PC-3 (cell line): ENCODE results near the gene POLR3B.

Source experiments
- EZH2 ChIP-seq: fragments of 300-600 bp; sonication (generic); IDR thresholded peaks from one replicate; pipeline ENCODE4 v1.6.1; 2017; ENCODE audit warnings: antibody characterized with exemption, mild to moderate bottlenecking, low read length; ENCODE audit not compliant: unreplicated experiment
- TF ChIP-seq, protein P1 (sequence below): fragments of 300-600 bp; sonication (generic); conservative IDR thresholded peaks from 2 replicates; pipeline ENCODE4 v1.5.1; 2017; ENCODE audit warnings: antibody characterized with exemption, low read depth, mild to moderate bottlenecking, low read length

- TF ChIP-seq, protein P1, sequence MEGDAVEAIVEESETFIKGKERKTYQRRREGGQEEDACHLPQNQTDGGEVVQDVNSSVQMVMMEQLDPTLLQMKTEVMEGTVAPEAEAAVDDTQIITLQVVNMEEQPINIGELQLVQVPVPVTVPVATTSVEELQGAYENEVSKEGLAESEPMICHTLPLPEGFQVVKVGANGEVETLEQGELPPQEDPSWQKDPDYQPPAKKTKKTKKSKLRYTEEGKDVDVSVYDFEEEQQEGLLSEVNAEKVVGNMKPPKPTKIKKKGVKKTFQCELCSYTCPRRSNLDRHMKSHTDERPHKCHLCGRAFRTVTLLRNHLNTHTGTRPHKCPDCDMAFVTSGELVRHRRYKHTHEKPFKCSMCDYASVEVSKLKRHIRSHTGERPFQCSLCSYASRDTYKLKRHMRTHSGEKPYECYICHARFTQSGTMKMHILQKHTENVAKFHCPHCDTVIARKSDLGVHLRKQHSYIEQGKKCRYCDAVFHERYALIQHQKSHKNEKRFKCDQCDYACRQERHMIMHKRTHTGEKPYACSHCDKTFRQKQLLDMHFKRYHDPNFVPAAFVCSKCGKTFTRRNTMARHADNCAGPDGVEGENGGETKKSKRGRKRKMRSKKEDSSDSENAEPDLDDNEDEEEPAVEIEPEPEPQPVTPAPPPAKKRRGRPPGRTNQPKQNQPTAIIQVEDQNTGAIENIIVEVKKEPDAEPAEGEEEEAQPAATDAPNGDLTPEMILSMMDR, result no peak
- TF ChIP-seq EZH2, result no peak
These were observed 23.4 kb downstream of the POLR3B start for GRCh38 chr12:106380954-106381353.
